HG02970 (cell line): Measurements from ENCODE around the gene PDE7B.

ENCODE experiments used
- ATAC-seq: cut with Tn5 transposase; IDR thresholded peaks from one replicate; pipeline ENCODE4 v1.9.1; 2021; ENCODE audit warnings: mild to moderate bottlenecking, moderate library complexity, moderate number of reproducible peaks; ENCODE audit not compliant: unreplicated experiment, low FRiP score

PDE7B gene

GRCh38 chr6:135922174-135922573 lies 70.7 kb downstream of the PDE7B start:
- no peak for ATAC-seq

GRCh38 chr6:135922746-135923145 lies 71.2 kb downstream of the PDE7B start:
- ATAC-seq = no peak

GRCh38 chr6:135932651-135933050 lies 81.2 kb downstream of the PDE7B start:
- no peak for ATAC-seq

DNA sequence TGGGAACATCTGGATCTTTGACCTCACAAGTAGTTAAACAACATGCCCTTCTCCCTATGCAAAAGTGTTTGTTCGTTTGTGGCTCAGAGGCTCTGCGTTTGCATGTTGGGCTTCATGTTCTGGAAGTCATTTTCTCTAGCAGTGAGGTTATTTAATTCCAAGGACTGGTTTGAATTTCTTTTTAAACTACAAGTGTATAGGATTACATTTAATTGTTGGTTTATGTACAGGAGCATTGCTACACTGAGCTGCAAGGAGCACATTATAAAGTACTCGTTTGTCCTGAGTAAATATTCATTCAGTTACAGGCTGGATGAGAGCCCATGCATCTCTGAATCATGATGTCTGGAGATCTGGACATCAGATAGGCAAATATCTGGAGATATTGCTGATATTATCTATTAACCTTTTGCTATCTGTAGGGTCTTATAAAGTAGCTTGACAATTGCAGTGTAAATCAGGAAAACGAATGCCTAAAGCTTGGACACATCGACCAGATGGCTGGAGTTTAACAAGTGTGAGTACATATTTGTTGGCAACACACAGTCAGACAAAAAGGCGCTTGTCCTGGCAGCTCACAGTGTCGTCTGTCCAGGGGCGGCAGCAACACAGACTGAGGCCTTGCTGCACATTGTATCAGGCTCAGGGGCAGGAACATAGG lies 84.6 kb downstream of the PDE7B start:
- no peak for ATAC-seq

GRCh38 chr6:135936606-135937005 lies 85.1 kb downstream of the PDE7B start:
- no peak for ATAC-seq

- no peak for ATAC-seq
Measured at GRCh38 chr6:135937106-135937505, 85.6 kb downstream of the PDE7B start.

GRCh38 chr6:135938576-135939207 lies 87.2 kb downstream of the PDE7B start:
- ATAC-seq = no peak

DNA sequence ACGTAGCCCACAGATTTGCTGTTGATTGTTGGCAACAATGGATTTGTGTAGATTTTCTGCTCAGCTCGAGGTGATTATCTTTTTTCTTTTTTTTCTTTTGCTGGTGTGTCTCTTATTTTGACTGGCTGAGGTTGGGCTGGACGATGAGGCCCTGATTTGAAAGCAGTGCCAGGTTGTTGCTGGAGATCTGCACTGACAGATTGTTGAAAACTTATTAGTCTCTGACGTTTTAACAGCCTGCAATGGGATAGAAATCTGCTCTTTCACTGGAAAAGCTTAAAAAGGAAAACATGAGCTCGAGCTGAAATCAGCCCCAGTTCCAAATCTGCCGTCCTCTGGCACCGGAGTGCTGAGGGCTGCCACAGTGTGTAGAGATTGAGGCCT lies 87.7 kb downstream of the PDE7B start:
- ATAC-seq = no peak

GRCh38 chr6:135940616-135941167 lies 89.2 kb downstream of the PDE7B start:
- no peak for ATAC-seq

DNA sequence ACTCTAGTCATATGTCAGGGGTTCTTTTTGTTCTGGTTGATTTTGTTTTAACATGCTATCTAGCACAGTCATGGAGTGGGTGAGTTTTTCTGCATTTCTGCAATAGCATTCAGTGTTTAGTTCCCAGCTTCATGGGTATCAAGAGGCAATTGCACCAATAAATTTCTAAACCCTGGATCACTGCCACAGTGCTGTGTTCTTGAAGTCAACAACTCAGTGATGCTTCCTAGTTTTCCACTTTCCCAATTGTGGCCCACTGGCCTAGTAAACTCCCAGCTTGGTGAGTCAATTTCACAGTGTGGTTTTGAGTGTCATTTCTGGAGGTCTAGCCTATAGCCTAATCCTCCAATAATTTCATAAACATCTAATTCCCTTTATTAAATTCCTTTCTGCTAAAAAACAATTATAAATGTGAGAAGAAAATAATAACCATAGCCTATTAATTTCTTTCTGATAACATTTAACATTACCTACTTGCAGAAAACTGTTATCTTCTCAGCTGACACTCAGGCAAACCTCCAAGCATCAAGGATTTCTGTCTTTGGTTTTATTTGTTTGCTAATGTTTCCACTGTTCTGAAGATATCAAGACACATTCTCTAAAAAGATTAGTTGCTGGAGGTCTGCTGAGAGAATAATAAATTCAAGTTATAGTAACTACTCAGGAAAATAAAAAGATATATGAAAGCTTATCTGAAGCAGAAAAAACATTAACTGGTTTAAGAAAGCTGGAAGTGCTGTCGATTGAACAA lies 89.9 kb downstream of the PDE7B start:
- no peak for ATAC-seq

GRCh38 chr6:135944120-135944519 lies 92.6 kb downstream of the PDE7B start:
- no peak for ATAC-seq

DNA sequence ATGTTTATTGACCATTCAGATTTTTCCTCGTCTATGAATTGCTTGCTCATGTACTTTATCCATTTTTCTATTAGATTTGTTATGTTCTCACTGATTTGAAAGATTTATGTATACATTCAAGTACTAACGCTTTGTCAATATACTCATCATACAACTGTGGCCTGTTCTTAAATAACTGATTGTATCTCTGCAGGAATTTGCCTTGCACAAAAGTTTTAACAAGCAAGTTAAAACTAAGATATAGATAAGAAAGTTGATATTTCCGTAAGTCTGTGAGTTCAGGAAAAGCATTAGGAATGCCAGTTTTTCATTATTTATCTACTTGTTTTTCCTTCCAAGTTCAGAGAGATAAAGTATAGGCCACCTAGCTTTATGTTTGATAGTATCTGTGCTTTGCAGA lies 95.2 kb downstream of the PDE7B start:
- no peak for ATAC-seq

DNA sequence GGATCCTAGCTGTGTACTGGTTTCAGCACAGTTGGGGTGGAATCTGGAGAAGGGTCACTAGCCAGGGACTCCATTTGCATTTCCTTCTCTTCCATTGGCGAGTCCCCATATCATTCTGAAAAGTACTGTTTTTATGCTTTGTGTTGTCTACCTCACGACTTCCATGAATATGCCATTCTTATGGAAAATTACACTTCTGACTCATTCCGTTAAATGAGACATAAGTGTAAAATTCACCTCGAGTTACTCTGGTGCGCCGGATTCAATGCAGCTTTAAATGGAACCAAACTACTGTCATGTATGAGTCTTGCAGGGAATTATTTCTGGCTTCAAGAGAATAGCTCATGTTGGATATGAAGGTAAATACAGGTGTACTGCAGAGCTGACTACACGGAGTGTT lies 99.2 kb downstream of the PDE7B start:
- no peak for ATAC-seq

- ATAC-seq = no peak
Measured at GRCh38 chr6:135951169-135951568, 99.7 kb downstream of the PDE7B start.

DNA sequence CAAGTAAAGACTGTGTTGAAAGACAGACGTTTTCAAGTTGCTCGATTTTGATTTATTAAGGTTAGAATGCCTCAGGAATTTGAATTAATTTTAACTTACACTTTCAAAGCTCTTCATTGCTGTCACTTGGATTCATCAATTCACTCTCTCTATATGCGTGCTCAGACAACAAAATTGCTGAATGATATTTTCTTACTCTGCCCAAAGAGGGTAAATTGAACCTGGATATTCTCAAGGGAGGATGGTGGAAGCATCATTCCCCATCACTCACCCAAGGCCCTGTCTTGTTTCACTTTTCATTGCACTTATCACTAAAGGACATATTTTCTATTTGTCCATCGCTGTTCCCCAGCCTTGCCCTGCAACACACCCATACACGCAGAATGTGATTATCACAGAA lies 102.3 kb downstream of the PDE7B start:
- no peak for ATAC-seq

GRCh38 chr6:135955099-135955498 lies 103.6 kb downstream of the PDE7B start:
- no peak for ATAC-seq

- ATAC-seq = no peak
Measured at GRCh38 chr6:135962731-135963130, 111.2 kb downstream of the PDE7B start.

DNA sequence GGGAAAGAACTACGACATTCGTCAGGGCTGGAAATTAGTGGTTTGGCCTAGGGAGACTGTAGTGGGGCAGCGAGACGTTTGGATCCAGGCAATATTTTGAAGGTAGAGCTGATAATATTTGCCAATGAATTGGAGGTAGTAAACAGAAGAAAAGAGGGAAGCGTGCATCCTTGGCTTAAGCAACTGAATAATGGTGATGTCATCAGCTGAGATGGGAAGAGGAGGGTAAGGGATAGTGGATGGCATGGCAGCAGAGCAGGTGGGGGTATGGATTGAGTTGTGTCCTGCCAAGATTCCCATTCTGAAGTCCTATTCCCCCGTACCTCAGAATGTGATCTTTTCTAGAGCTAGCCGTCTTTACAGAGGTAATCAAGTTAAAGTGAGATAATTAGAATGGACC lies 119.2 kb downstream of the PDE7B start:
- ATAC-seq = no peak

- ATAC-seq = no peak
Measured at GRCh38 chr6:135971351-135971750, 119.8 kb downstream of the PDE7B start.

- ATAC-seq = no peak
Measured at GRCh38 chr6:135972150-135972549, 120.6 kb downstream of the PDE7B start.

- ATAC-seq = no peak
Measured at GRCh38 chr6:135972586-135972985, 121.1 kb downstream of the PDE7B start.
